ENCODE data around the gene F5.
"Not testable (repeated sequence)": the region's sequence is repeated elsewhere in the genome, so short reads cannot be mapped to it uniquely, and the experiment has no call there.

The F5 gene

DNA sequence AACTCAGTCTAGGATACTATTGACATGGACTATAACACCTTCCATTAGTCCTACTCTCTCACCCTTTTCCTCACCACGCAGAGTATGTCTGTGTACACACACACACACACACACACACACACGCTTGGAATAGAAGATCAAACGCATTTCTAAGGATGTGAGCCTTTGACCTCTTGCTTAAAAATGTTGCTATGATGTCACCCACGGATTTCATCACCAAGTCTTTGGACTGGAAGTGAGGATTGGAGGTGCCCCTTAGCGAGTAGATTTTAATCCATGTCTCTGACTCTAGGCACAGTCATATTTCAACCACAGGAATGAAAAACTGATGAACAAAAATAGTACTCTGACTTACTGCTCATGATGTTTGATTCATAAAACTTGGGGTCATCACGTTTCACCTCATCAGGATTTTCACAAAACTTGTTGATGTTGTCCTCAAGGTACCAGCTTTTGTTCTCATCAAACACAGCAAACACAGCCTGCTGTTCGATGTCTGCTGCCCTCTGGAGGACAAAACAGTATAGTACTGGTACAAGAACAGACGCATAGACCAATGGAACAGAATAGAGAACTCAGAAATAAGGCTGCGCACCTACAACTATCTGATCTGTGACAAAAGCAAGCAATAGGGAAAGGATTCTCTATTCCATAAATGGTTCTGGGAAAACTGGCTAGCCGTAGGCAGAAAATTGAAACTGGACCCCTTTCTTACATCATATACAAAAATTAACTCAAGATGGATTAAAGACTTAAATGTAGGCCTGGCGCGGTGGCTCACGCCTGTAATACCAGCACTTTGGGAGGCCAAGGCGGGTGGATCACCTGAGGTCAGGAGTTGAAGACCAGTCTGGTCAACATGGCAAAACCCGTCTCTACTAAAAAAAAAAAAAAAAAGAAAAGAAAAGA, 39.9 kb downstream of the F5 start:
- H3K4me3 ChIP-seq (ENCODE audit: low read length in 2 of 2), result no peak overlapping the region
- H3K27ac ChIP-seq (ENCODE audit: low read depth in 2 of 2, low read length in 2 of 2), result no peak overlapping the region
- H3K36me3 ChIP-seq (ENCODE audit: control insufficient read depth in 2 of 2, insufficient read depth in 2 of 2, low read length in 2 of 2), result no peaks in the 10 kb centered on the region
- no peaks in the 10 kb centered on the region for H3K27me3 ChIP-seq (ENCODE audit: control insufficient read depth in 2 of 2, insufficient read depth in 2 of 2, low read length in 2 of 2)
- H3K9ac ChIP-seq (ENCODE audit: low read depth in 1 of 2, low read length in 2 of 2), result no peak overlapping the region
- H3K4me1 ChIP-seq (ENCODE audit: control insufficient read depth in 2 of 2, insufficient read depth in 2 of 2, low read length in 2 of 2), result peaks cover 0 to 3% of the 10 kb centered on the region in 2 donors
- H3K9me3 ChIP-seq (ENCODE audit: control insufficient read depth in 2 of 2, low read length in 2 of 2), result no peaks in the 10 kb centered on the region

GRCh38 chr1:169545472-169545871, 40.8 kb downstream of the F5 start:
- H3K36me3 ChIP-seq (ENCODE audit: control insufficient read depth in 2 of 2, insufficient read depth in 2 of 2, low read length in 2 of 2), result no peaks in the 10 kb centered on the region
- no peak overlapping the region for H3K4me3 ChIP-seq (ENCODE audit: low read length in 2 of 2)
- peaks cover 0 to 3% of the 10 kb centered on the region in 2 donors for H3K4me1 ChIP-seq (ENCODE audit: control insufficient read depth in 2 of 2, insufficient read depth in 2 of 2, low read length in 2 of 2)
- no peaks in the 10 kb centered on the region for H3K27me3 ChIP-seq (ENCODE audit: control insufficient read depth in 2 of 2, insufficient read depth in 2 of 2, low read length in 2 of 2)
- no peak overlapping the region for H3K9ac ChIP-seq (ENCODE audit: low read depth in 1 of 2, low read length in 2 of 2)
- H3K27ac ChIP-seq (ENCODE audit: low read depth in 2 of 2, low read length in 2 of 2), result no peak overlapping the region
- H3K9me3 ChIP-seq (ENCODE audit: control insufficient read depth in 2 of 2, low read length in 2 of 2), result no peaks in the 10 kb centered on the region

DNA sequence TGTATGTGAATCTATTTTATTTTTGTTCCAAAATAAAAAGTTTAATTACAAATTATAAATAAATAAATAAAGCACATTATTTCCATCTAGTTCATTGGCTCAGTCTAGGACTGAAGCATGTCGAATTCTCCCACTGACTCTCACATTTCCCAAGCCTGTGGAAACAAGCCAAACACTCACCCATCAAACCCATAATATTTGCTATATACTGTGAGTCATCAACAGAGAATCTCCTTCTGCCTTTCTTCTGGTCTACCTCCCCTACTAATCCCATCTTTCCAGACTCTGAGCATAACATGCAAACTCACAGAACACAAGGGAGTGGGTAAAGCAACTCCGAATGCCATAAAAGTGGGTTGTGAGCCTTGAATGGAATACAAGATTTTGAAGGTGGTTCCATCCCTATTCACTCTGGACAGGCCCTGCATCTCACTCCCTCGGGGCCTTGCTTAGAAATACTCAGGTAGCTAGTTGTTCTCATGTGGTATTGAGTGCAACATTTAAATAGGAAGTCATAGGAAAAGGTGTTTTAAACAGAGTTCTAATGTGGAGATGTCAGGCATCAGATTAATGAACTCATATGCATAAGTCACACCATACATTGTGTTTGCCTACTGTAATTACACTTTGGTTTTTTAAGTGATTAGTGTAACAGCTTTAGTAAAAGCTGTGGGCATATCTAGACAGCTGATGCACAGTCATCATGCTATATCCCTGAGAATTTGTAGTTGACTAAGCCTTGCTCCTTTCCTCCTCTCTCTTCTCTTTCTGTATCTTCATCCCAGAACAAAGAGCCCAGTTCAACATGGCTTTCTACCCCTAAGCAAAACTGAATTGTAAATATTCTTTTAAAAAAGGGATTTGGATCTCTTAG, 47.0 kb downstream of the F5 start:
- no peaks in the 10 kb centered on the region for H3K4me1 ChIP-seq (ENCODE audit: control insufficient read depth in 2 of 2, insufficient read depth in 2 of 2, low read length in 2 of 2)
- no peaks in the 10 kb centered on the region for H3K9me3 ChIP-seq (ENCODE audit: control insufficient read depth in 2 of 2, low read length in 2 of 2)
- no peak overlapping the region for H3K9ac ChIP-seq (ENCODE audit: low read depth in 1 of 2, low read length in 2 of 2)
- no peak overlapping the region for H3K27ac ChIP-seq (ENCODE audit: low read depth in 2 of 2, low read length in 2 of 2)
- H3K36me3 ChIP-seq (ENCODE audit: control insufficient read depth in 2 of 2, insufficient read depth in 2 of 2, low read length in 2 of 2), result no peaks in the 10 kb centered on the region
- H3K4me3 ChIP-seq (ENCODE audit: low read length in 2 of 2), result no peak overlapping the region
- no peaks in the 10 kb centered on the region for H3K27me3 ChIP-seq (ENCODE audit: control insufficient read depth in 2 of 2, insufficient read depth in 2 of 2, low read length in 2 of 2)

DNA sequence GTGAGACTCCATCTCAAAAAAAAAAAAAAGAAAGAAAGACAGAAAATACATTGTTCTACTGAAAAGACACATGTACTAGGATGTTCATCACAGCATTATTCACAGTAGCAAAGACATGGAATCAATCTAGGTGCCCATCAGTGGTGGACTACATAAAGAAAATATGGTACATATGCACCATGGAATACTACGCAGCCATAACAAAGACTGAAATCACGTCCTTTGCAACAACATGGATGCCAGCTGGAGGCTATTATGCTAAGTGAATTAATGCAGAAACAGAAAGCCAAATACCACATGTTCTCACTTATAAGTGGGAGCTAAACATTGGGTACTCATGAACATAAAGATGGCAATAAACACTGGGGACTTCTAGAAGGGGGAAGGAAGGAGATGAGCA, 51.6 kb downstream of the F5 start:
- Histone ChIP-seq H3K27me3 (ENCODE audit: control insufficient read depth in 2 of 2, insufficient read depth in 2 of 2, low read length in 2 of 2) (no peaks in the 10 kb centered on the region), H3K36me3 (ENCODE audit: control insufficient read depth in 2 of 2, insufficient read depth in 2 of 2, low read length in 2 of 2) (no peaks in the 10 kb centered on the region), H3K4me1 (ENCODE audit: control insufficient read depth in 2 of 2, insufficient read depth in 2 of 2, low read length in 2 of 2) (no peaks in the 10 kb centered on the region), H3K9ac (ENCODE audit: low read depth in 1 of 2, low read length in 2 of 2) (no peak overlapping the region), H3K4me3 (ENCODE audit: low read length in 2 of 2) (no peak overlapping the region), H3K9me3 (ENCODE audit: control insufficient read depth in 2 of 2, low read length in 2 of 2) (no peaks in the 10 kb centered on the region), H3K27ac (ENCODE audit: low read depth in 2 of 2, low read length in 2 of 2) (no peak overlapping the region)

DNA sequence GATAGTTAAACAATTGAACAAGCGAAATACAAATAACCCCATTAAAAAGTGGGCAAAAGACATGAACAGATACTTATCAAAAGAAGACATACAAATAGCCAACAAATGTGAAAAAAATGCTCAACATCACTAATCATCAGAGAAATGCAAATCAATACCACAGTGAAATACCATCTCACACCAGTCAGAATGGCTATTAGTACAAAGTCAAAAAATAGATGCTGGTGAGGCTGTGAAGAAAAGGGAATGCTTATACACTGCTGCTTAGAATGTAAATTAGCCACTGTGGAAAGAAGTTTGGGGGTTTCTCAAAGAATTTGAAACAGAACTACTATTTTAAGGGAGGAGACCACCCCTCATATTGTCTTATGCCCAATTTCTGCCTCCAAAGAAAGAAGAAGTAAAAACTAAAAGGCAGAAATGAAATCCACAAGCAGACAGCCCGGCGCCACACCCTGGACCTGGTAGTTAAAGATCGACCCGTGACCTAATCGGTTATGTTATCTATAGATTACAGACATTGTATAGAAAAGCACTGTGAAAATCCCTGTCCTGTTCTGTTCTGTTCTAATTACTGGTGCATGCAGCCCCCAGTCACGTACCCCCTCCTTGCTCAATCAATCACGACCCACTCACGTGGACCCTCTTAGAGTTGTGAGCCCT, 52.6 kb downstream of the F5 start:
- not testable (repeated sequence) for H3K4me1 ChIP-seq (ENCODE audit: control insufficient read depth in 2 of 2, insufficient read depth in 2 of 2, low read length in 2 of 2); H3K27me3 ChIP-seq (ENCODE audit: control insufficient read depth in 2 of 2, insufficient read depth in 2 of 2, low read length in 2 of 2); H3K4me3 ChIP-seq (ENCODE audit: low read length in 2 of 2)

GRCh38 chr1:169530448-169530847, 55.8 kb downstream of the F5 start:
- Histone ChIP-seq H3K4me3 (ENCODE audit: low read length in 2 of 2) (no peak overlapping the region), H3K4me1 (ENCODE audit: control insufficient read depth in 2 of 2, insufficient read depth in 2 of 2, low read length in 2 of 2) (peaks cover 7 to 16% of the 10 kb centered on the region in 2 donors), H3K36me3 (ENCODE audit: control insufficient read depth in 2 of 2, insufficient read depth in 2 of 2, low read length in 2 of 2) (no peaks in the 10 kb centered on the region), H3K9me3 (ENCODE audit: control insufficient read depth in 2 of 2, low read length in 2 of 2) (no peaks in the 10 kb centered on the region), H3K9ac (ENCODE audit: low read depth in 1 of 2, low read length in 2 of 2) (no peak overlapping the region), H3K27me3 (ENCODE audit: control insufficient read depth in 2 of 2, insufficient read depth in 2 of 2, low read length in 2 of 2) (no peaks in the 10 kb centered on the region), H3K27ac (ENCODE audit: low read depth in 2 of 2, low read length in 2 of 2) (no peak overlapping the region)

More for the DNA sequence above, 52.6 kb downstream of the F5 start:
- not testable (repeated sequence) for H3K27ac ChIP-seq (ENCODE audit: low read depth in 2 of 2, low read length in 2 of 2); H3K9ac ChIP-seq (ENCODE audit: low read depth in 1 of 2, low read length in 2 of 2); H3K36me3 ChIP-seq (ENCODE audit: control insufficient read depth in 2 of 2, insufficient read depth in 2 of 2, low read length in 2 of 2); H3K9me3 ChIP-seq (ENCODE audit: control insufficient read depth in 2 of 2, low read length in 2 of 2)

DNA sequence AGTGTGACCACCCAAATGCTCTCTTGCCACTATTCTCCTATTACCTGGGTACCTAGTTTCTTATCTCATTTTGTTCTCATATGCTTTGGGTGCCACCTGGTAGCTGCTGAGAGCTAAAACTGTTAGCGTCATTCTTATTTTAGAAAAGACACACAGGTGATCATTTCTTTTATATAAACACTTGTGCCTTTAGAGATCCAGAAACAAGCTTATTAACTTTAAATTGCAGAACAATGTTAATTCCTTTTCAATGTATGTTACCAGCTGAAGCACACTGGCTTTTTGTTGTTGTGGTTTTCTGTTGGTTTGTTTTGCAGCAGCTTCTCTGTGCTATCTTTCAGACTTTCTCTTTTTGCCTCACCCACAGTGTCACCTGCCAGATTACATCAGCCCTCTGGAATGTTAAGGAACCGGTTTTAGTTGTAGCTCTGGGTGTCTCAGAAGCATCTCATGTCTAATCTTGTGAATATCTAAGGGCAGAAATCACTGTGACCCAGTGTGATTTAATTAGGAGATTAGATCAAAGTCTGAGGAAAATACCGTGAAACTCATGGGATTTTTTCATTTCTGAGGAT, 57.1 kb downstream of the F5 start:
- H3K27ac ChIP-seq (ENCODE audit: low read depth in 2 of 2, low read length in 2 of 2), result peak overlapping the region; percentile 69 to 82
- no peaks in the 10 kb centered on the region for H3K9me3 ChIP-seq (ENCODE audit: control insufficient read depth in 2 of 2, low read length in 2 of 2)
- no peaks in the 10 kb centered on the region for H3K27me3 ChIP-seq (ENCODE audit: control insufficient read depth in 2 of 2, insufficient read depth in 2 of 2, low read length in 2 of 2)
- H3K4me1 ChIP-seq (ENCODE audit: control insufficient read depth in 2 of 2, insufficient read depth in 2 of 2, low read length in 2 of 2), result peaks cover 7 to 16% of the 10 kb centered on the region in 2 donors
- peak overlapping the region; percentile 58 to 59 for H3K9ac ChIP-seq (ENCODE audit: low read depth in 1 of 2, low read length in 2 of 2)
- H3K4me3 ChIP-seq (ENCODE audit: low read length in 2 of 2), result peak overlapping the region; percentile 37 to 62
- no peaks in the 10 kb centered on the region for H3K36me3 ChIP-seq (ENCODE audit: control insufficient read depth in 2 of 2, insufficient read depth in 2 of 2, low read length in 2 of 2)

DNA sequence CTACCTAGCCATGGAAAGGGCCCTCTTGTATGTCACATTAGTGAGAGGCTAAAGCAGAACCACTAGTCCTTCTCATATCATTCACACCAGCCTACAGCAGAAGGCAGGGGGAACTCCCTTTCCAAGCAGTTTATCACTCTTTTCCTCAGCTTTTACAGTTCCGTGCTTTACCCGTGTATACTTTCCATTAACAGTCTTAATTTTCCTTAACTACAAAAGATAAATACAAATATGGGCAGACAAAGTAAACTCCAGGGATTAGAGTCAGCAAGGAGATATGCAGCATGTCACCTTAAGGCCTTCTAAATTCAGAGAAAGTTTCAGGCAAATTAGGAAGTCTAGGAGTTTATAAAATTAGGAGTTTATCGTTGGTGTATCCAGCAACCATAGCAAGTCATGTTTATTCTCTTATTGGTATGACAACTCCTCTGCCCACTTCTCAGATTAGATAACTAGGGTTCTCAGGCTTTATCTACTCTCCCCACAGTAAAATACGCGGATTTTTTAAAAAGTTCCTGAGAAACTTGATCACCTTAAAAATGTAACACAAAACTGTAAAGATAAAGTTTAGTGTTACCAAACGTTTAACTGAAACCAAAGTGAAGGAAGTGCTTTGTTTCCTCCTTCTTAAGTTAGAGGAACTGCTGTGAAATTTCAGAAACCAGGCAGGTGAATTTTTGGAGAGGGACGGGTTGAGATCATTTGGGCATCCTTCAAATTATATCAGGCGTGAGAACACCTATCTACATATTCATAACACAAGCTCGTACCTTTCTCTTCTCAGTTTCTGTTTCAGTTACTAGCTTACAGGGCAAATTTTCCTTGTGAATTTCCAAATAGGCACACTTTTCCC, 57.8 kb downstream of the F5 start:
- Histone ChIP-seq H3K27ac (ENCODE audit: low read depth in 2 of 2, low read length in 2 of 2) (peak overlapping the region; percentile 69 to 82), H3K9ac (ENCODE audit: low read depth in 1 of 2, low read length in 2 of 2) (peak overlapping the region; percentile 58 to 59), H3K9me3 (ENCODE audit: control insufficient read depth in 2 of 2, low read length in 2 of 2) (no peaks in the 10 kb centered on the region), H3K27me3 (ENCODE audit: control insufficient read depth in 2 of 2, insufficient read depth in 2 of 2, low read length in 2 of 2) (no peaks in the 10 kb centered on the region), H3K36me3 (ENCODE audit: control insufficient read depth in 2 of 2, insufficient read depth in 2 of 2, low read length in 2 of 2) (no peaks in the 10 kb centered on the region), H3K4me1 (ENCODE audit: control insufficient read depth in 2 of 2, insufficient read depth in 2 of 2, low read length in 2 of 2) (peaks cover 7 to 16% of the 10 kb centered on the region in 2 donors), H3K4me3 (ENCODE audit: low read length in 2 of 2) (peak overlapping the region; percentile 37 to 62)
